ENCODE data around the gene RXYLT1.

GRCh38 chr12:63782466-63782865, 2.8 kb downstream of the RXYLT1 start:
- TF ChIP-seq, protein P1, sequence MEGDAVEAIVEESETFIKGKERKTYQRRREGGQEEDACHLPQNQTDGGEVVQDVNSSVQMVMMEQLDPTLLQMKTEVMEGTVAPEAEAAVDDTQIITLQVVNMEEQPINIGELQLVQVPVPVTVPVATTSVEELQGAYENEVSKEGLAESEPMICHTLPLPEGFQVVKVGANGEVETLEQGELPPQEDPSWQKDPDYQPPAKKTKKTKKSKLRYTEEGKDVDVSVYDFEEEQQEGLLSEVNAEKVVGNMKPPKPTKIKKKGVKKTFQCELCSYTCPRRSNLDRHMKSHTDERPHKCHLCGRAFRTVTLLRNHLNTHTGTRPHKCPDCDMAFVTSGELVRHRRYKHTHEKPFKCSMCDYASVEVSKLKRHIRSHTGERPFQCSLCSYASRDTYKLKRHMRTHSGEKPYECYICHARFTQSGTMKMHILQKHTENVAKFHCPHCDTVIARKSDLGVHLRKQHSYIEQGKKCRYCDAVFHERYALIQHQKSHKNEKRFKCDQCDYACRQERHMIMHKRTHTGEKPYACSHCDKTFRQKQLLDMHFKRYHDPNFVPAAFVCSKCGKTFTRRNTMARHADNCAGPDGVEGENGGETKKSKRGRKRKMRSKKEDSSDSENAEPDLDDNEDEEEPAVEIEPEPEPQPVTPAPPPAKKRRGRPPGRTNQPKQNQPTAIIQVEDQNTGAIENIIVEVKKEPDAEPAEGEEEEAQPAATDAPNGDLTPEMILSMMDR (conservative IDR thresholded peaks at IDR 0.05; ENCODE audit: low read length): no peak
- no peak for TF ChIP-seq EZH2phosphoT487 (IDR thresholded peaks at IDR 0.05; ENCODE audit: borderline replicate concordance, low read depth, low read length)

All from OCI-LY7 (cell line).